Fibroblast of gingiva (primary cell): ENCODE measurements around the gene AGPAT1.
"Not testable (repeated sequence)": the region's sequence is repeated elsewhere in the genome, so short reads cannot be mapped to it uniquely, and the experiment has no call there.

Experiments
- DNase-seq: peaks from one replicate; pipeline ENCODE4 v3.0.0-alpha.2; 2011; ENCODE audit warnings: low read depth

Gene AGPAT1, protein sequence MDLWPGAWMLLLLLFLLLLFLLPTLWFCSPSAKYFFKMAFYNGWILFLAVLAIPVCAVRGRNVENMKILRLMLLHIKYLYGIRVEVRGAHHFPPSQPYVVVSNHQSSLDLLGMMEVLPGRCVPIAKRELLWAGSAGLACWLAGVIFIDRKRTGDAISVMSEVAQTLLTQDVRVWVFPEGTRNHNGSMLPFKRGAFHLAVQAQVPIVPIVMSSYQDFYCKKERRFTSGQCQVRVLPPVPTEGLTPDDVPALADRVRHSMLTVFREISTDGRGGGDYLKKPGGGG

DNA sequence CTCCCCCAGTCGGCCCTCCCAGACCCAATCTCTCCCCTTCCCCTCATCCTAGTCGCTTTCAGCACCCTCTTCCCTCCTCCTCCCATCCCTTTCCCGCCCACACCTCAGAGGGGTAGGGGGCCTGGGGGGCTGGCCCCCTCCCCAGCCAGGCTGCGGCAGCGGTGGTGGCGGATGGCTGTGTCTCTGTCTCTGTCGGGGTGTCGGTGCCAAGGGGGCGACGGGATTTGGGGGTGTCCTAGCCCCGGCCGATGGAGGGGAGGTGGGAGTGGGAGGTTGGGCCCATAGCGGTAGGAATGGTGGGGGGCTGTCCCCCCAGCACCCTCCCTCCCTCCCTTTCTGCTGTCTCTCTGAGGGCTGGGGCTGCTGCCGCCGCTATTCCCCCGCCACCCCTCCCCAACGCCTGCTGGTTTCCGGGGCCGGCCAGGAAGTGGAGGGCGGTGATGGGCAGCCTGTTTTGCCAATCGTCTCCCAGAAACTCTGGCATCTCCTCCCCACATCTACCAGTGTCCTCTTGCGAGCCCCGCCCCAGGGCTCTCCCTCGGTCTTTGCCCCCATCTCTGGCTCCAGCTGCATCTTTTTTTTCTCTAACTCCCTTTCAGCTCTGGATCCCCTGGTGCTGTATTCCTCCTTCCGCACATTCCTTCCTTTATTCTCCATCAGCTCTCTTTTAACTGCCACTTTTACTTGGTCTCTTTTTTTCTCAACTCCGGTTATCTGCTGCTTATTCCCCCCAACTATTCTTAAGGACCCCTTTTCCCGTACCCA, at the start of gene AGPAT1:
Gene AGPAT1, minus strand, starts transcription at position 374 of the 765 bp plus-strand sequence. CDS start 4,588 bp downstream, outside the sequence.
- peak; percentile 98 for DNase-seq

DNA sequence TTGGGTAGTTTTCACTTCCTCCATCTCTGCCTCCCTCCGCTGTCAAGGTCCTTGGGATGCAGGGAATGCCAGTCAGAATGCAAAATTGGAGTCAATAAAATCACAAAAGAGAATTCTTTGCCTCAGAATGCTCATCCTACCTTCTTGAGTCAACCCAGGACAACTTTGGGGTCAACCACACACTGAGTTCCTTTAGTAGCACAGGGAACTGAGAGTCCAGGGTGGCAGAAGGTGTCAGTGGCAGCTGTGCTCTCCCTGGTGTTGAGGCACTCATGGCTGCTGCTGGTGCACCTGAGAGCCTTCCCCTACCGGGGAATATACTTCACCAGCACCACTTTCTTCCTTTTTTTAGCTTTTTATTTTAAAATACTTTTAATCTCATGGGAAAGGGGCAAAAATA, 48.8 kb upstream of the AGPAT1 start:
- no peak for DNase-seq

DNA sequence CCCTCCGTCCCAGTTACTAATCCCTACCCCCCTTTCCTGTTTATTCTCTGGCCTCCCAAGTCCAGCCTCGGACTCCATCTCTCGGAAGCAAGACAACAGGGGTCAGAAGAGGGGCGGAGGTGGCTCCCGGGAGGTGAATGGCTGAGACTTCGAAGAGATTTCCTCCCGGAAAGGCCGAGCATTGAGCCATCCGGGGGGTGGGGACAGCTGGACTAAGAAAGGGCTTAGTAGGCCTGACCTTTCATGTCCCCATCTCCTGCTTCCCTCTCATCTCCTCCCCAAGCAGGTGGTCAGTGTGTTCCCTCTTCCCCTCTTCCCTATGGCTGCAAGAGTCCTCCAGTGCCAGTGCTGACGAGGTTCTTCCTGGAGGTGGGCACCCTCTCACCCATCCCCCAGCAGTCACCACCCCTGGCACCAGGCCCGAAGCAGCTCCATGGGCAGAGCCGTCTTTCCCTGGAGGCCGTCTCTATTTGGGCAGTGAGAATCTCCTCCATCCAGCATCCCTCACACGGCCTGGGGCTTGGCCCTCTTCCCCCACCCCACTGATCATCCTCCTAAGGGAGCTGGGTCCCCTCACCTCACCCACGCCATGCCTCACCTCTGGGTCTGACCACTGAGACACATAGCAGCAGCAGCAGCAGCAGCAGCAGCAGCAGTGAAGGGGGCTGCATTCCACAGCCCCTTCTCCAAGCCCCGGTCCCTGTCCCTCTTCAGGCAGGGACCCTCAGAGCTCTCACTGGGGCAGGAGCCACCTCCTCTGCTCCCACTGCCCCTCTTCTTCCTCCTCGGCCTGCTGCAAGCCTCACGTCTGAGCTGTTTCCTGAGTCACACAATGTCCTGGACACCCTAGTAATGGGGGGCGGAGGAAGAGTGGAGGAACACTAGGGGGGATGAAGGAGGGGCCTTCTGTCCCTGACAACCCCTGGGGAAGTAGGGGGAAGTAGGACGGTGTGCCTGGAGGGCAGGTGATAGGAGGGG, 47.7 kb upstream of the AGPAT1 start, which contains the start of gene NOTCH4:
Gene NOTCH4, minus strand, starts transcription at position 810 of the 978 bp plus-strand sequence. Its CDS starts 139 bp downstream, at position 671.
- DNase-seq, result no peak

DNA sequence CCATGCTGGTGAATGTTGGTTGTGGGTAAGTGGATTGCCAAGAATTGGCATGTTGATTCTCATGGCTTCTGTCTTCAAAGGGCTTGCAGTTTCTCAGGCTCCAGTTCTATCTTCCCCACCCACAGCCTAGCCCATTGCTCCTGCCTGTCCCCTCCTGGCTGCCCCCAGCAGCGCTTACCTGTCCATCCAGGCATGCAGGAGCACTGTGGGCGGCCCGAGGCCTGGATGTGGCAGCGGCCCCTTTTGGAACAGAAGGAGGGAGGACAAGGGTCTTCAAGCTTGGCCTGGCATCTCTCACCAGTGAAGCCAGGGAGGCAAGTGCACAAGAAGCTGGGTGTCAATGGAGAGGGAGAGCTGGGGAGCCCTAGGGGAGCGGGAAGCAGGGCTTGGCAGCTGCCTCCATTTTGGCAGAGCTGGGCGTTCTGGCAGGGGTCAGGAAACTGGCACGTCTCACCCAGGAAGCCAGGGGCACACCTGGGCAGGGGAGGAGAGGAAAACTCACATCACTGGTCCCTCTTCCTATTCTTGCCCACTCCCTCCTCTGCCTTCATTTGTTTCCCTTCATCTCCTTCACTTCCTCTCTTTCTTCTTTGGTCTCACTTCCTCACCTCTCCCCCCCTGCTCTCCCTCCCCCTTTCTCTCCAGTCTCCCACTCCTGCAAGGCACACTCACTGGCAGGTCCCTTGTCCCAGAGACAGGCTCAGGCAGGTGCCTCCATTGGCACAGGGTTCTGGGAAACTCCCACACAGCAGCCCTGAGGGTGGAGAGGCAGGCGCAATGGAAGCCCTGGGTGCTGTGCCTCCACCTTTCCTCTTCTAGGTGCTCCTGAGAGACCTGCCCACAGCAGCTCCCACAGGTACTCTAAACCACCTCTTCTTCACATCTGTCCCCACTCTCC, 46.7 kb upstream of the AGPAT1 start:
- DNase-seq, result no peak

DNA sequence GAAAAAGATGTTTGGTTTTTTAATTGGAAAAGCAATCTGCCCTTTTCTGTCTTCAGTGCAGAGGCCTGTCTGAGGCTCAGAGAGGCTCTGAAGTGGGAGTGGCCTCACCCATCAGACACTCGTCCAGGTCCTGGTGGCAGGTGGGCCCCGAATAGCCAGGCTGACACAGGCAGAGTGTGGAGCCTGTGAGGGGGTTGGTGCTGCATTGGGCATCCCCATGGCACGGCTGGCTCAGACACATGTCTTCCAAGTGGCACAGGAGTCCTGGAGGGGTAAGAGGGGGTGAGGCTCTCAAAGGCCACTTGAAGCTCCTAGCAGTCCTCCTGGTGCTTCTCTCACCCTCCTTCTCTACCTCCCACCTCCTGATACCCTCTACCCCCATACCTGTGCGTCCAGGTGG, 44.1 kb upstream of the AGPAT1 start:
- no peak for DNase-seq

DNA sequence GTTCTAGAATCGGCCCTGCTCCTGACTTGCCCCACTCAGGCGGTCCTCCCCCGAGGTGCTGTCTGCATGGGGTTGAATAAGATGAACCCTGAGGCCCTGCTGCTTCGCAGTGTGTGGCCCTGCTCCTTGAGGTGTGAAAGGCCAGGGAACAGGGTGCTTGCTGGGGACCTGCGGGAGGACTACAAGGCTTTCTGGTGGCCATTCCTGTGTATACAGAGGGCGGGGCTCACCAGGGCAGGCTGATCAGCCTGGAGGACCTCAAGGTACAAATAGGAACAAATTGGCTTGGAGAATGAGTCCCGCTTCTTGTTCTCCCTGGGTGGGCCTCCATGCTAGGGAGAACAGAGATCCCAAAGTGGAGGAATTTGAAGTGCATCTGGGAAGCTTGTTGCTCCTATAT, 42.3 kb upstream of the AGPAT1 start:
- no peak for DNase-seq

DNA sequence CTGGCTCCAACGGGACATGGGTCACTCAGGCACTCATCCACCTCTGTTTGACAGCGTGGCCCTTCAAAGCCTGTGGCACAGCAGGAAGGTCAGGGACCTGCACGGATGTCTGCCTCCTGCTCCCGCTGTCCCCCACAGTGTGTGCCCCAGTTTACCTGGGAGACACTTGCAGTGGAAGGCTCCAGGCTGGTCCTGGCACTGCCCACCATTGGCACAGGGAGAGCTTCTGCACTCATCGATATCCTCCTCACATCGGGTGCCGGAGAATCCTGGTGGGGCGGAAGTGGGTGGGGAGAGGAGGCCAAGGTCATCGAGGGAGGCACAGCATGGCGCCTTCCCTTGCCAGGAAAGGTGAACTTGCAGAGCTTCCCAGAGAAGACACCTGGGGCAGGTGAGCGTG, 41.1 kb upstream of the AGPAT1 start:
- DNase-seq, result no peak

DNA sequence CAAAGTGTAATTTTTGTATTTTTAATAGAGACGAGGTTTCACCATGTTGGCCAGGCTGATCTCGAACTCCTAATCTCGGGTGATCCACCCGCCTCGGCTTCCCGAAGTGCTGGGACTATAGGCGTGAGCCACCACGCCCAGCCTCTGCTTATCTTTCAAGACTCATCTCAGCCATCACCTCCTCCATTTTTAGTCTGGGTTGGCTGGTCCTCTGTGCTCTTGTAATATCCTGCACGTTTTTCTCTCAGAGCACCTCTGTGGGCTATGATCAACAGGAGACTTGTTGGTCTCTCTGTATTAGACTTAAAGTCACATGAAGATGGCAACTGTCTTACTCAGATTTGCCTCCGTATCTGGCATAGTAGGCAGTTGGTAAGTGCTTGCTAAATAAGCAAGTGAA, 40.4 kb upstream of the AGPAT1 start:
- no peak for DNase-seq

DNA sequence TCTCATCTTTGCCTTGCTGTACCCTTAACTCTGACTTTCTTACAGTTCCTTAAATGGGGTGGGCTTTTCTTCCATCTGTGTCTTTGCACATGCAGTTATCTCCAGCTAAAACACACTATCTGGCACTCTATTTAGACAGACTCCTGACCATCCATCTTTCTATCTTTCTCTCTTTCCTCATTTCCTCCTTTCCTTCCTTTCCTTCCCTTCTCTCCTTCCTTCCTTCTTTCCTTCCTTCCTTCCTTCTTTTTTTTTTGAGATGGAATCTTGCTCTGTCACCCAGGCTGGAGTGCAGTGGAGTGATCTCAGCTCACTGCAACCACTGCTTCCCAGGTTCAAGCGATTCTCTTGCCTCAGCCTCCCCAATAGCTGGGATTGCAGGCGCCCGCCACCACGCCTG, 39.7 kb upstream of the AGPAT1 start:
- no peak for DNase-seq

DNA sequence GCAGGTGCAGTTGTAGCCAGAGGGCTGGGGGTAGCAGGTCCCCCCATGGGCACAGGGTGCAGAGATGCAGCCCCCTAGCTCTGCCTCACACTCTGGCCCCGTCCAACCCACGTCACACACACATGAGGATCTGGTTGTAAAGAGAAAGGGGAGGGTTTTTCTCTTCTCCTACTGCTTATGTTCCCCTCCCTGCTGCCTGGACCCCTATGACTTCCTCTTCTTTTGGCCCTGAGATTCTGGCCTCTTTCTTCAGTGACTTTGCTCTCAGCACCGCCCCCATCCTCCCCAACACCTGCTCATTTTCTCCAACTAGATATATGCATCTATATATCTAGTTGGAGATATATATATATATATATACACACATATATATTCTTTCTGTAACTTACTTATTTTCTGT, 38.2 kb upstream of the AGPAT1 start:
- no peak for DNase-seq

DNA sequence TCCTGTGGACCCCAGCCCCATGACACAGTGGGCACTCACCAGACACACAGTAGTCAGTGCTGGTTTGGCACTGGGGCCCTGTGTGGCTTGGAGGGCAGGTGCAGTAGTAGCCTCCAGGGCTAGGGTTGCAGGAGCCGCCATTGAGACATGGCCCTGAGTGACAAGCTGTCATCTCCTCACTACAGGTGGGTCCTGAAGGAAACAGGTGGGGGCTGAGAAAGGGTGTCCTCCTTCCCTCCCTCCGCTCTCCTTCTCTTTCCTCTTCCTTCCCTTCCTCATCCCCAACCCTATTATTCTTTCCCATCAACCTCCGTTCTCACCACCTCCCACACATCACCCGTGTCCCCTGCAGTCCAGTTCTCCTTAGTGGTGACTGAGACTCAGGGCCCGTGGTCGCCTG, 37.8 kb upstream of the AGPAT1 start:
- no peak for DNase-seq

DNA sequence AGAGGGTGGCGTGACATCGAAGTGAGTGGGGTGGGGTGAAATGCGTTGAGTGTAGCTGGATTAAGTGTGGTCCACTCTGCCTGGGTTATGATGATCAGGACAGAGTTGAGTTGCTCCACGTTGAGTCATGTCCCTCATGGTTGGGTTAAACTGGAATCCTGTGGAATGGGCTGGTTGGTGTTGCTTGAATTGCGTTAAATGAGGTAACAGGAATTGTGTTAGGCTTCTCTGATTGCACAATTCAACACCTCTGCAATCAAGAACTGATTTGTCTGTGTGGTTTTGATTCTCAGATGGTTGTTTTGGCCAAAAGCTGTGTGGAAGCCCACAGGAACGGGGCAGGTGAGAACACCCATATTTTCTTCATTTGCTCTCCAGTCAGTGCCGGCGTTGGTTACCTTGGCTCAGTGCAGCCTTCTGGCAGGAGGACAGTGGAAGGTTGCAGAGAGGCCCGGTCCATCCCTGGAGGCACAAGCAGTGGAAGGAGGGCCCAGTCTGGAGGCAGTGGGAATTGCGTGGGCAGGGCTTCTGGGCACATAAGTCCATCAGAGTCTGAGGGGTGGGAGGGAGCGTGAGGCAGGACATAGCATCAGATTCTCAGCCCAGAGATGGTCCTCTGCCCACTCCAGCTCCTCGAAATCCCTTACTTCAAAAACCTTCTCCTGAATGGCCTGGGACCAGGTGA, 36.3 kb upstream of the AGPAT1 start:
- no peak for DNase-seq

DNA sequence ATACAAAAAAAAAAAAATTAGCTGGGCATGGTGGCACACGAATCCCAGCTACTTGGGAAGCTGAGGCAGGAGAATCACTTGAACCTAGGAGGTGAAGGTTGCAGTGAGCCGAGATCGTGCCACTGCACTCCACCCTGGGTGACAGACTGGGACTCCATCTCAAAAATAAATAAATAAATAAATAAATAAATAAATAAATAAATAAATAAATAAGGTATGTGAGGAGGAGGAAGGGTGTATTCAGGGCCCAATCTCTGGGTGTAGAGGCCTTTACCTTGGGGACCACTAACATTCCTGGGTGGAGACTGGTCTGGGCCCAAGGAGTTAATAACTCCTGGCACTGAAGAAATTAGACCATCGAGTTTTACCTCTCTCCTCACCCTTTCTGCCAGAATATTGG, 35.5 kb upstream of the AGPAT1 start:
- not testable (repeated sequence) for DNase-seq

DNA sequence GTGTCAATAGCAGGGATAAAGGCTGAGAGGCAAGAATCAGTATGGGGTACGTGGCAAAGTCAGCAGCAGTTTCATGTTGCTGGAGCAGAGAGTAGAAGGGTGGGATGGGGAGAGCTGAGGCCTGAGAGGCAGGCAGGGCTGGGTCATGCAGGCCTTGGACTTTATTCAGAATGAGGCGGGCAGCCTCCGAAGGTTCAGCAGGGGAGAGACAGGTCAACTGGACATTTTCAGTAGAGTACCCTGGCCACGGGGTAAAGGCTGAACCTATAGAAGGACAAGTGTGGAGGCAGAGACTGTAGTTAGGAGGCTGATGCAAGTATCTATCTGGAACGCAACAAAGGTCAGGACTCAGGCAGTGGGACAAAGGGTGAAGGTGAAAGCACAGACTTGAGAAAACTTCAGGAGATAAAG, 34.3 kb upstream of the AGPAT1 start:
- DNase-seq, result no peak

DNA sequence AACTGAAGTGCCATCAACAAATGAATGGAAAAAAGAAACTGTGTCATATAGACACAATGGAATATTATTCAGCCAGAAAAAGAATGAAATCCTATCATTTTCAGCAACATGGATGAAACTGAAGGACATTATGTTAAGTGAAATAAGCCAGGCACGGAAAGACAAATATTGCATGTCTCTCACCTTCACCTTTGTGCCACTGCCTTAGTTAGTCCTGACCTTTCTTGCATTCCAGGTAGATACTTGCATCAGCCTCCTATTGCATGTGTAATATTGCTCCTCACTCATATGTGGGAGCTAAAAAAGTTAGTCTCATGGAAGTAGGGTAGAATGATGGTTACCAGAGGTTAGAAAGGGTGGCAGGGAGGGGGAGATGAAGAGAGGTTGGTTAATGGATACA, 33.1 kb upstream of the AGPAT1 start:
- DNase-seq, result no peak

DNA sequence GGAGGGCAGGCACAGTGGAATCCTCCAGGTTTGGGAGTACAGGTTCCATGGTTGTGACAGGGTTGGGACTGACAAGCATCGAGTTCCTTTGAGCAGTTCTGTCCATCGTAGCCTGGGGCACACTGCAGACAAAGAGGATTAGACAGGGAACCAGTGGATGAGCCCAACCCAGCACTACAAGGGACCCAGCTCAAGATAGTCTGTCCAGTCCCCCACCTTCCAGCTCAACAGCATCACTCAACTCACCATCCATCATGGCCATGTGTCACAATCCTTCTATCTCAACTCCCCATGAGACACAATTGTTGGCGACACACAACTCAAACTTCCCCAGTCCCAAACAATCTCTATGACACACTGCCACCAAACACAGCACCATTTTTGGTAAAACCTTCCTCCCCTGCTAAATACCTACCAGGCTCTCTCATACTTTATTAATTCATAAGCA, 28.4 kb upstream of the AGPAT1 start:
- no peak for DNase-seq

DNA sequence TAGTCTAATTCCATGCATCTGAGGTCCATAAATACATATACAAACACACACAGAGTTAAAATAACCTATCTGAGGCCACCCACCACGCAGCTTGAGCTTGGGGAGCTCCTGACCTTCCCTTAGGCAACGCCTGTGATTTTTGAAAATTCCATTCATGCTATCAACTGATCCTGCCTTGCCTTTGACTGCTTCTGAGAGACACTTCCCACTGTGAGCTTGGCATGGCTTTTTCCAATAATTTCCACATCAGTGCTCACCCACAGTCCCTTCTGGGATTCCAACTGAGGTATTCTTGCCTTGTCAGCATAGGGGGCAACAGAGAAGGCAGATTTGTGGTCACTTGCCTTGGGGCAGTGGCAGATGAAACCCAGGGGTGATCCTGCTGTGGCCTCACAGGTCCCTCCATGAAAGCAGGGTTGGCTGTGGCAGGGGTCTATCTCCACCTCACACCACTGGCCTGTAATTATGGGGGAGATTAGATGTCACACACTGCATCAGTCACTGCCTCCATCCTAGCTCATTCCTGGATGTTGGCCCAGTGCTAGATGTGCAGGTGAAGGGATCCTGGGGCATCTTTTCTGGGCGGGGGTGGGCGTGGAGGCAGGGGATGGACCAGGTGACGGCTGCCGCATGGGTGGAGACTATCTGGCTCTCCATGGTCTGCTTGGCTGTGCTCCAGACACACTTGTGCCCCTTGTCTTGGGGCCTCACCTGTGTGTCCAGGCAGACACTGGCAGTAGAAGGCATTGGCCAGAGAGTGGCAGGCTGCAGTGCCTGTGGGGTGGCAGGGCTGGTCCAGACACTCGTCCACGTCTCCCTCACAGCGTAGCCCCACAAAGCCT, 27.8 kb upstream of the AGPAT1 start:
- no peak for DNase-seq

DNA sequence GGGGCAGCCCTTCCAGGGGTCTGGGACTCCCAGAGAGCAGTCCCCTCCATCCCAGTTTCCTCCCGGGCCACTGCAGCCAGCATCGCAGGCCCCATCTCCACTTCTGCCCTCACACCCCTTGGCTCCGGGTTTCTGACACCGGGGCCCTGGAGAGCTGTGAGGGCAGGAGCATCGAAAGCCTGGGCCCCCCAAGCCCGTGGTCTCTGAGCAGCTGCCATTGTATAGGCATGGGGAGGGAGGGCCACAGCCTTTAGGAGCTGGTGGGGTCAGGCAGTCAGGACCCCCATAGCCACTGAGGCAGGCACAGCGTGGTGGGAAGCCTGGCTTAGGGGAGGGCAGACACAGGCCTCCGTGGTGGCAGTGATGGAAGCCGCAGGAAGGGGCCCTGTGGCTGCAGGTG, 26.3 kb upstream of the AGPAT1 start:
- DNase-seq, result no peak

DNA sequence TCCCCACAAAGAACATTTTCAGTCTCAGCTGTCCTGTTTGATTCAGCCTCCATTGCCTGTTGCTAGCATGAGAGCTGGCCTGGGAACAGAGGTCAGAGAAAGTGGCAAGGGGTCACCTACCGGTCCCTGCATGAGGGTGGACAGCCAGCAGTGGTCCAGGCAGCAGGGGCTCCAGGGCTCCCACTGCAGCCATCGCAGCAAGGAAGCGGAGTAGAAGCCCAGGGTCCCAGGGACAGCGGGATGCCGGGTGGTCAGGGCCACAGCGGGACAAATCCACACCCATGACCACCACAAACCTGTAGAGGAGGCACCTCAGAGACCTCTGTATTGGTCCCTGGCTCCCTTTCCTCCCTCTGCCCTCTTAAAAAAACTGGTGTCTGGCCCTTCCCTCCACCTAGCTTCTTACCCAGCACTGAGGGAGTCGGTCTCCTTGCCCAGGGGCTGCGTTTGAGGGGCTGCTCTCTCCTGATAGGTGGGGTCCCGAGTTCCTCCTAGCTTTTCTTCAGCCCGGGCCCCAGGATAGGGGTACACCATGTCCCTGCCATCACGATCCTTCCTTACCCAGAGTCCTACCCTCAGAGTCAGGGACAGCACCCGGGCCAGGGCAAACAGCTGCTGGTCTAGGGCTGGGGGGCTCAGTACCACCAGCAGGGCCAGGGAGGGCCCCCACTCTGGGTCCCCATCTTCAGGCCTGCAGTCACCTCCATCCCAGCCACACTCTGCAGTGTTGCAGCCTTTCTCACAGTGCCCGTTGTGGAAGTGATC, 25.0 kb upstream of the AGPAT1 start:
- no peak for DNase-seq
